Tibial artery (tissue), 4 donors: ENCODE measurements around the gene IRGC.

Source experiments
- DNase-seq, 2 donors: peaks; one replicate each; pipeline ENCODE4 v3.0.0-alpha.2; 2019
- H3K27ac ChIP-seq, 2 donors: fragments of 200-600 bp; sonication (generic) in 1 of 2; 1 replicate in 1 of 2; 2 replicates in 1 of 2; pipeline ENCODE4 v1.5.1; 2018 to 2019; ENCODE audit warnings: mild to moderate bottlenecking in 1 of 2
- H3K27me3 ChIP-seq, 2 donors: fragments of 200-600 bp; sonication (generic) in 1 of 2; one replicate each; pipeline versions ENCODE4 v1.5.1 to v1.6.0; 2016 to 2019
- H3K36me3 ChIP-seq, 3 donors: fragments of 200-600 bp; sonication (generic) in 2 of 3; one replicate each; pipeline ENCODE4 v1.5.1; 2016 to 2019; ENCODE audit warnings: mild to moderate bottlenecking in 2 of 3
- H3K4me1 ChIP-seq, 4 donors: fragments of 200-600 bp; sonication (generic) in 2 of 4; 1 replicate in 3 of 4; 2 replicates in 1 of 4; pipeline ENCODE4 v1.5.1; 2016 to 2019
- H3K4me3 ChIP-seq, 2 donors: fragments of 200-600 bp; sonication (generic) in 1 of 2; 1 replicate in 1 of 2; 2 replicates in 1 of 2; pipeline ENCODE4 v1.5.1; 2018 to 2019; ENCODE audit warnings: mild to moderate bottlenecking in 2 of 2
- H3K9me3 ChIP-seq, 3 donors: fragments of 200-600 bp; sonication (generic) in 1 of 3; one replicate each; pipeline ENCODE4 v1.5.1; 2016 to 2019
- intact Hi-C: fragments of 100-400 bp; cut with DNase I; formaldehyde crosslinking; loops from one replicate; pipeline ENCODE4 v1.15.0; 2023; ENCODE audit warnings: low total_unique reads
- TF ChIP-seq, protein P1 (sequence below), 2 experiments: fragments of 200-600 bp in 1 of 2; fragments of 450-650 bp in 1 of 2; IDR thresholded peaks; one replicate each; pipeline ENCODE4 v1.5.1; 2017 to 2019; ENCODE audit warnings: antibody characterized with exemption in 2 of 2, mild to moderate bottlenecking in 1 of 2, moderate library complexity in 1 of 2

Gene IRGC

DNA sequence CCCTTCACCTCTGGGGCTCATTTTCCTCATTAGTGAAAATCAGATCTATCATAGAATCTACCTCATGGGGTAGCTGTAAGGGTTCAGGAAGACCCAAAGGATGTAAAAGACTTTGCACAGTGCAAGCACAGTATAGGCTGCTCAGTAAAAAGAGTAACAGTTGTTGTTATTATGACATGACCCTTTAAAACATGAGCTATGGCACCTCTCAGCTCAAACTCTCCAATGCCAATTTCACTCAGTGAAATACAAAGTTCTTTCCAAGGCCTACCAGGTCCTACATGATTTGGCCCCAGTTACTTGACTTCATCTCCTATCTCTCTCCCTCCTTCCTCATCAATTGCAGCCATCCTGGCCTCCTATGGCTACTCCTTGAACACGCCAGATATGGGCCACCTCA is 34.0 kb downstream of the IRGC start:
- H3K4me1 ChIP-seq: peaks cover 0 to 26% (median 16%) of the 10 kb centered on the region in 4 donors
- H3K27me3 ChIP-seq: no peaks in the 10 kb centered on the region
- H3K27ac ChIP-seq: no peak overlapping the region
- TF ChIP-seq, protein P1, sequence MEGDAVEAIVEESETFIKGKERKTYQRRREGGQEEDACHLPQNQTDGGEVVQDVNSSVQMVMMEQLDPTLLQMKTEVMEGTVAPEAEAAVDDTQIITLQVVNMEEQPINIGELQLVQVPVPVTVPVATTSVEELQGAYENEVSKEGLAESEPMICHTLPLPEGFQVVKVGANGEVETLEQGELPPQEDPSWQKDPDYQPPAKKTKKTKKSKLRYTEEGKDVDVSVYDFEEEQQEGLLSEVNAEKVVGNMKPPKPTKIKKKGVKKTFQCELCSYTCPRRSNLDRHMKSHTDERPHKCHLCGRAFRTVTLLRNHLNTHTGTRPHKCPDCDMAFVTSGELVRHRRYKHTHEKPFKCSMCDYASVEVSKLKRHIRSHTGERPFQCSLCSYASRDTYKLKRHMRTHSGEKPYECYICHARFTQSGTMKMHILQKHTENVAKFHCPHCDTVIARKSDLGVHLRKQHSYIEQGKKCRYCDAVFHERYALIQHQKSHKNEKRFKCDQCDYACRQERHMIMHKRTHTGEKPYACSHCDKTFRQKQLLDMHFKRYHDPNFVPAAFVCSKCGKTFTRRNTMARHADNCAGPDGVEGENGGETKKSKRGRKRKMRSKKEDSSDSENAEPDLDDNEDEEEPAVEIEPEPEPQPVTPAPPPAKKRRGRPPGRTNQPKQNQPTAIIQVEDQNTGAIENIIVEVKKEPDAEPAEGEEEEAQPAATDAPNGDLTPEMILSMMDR (IDR thresholded peaks at IDR 0.05): no peak
- no peak for DNase-seq
- H3K4me3 ChIP-seq: no peak overlapping the region
- peaks cover 24 to 66% (median 52%) of the 10 kb centered on the region in 3 donors for H3K36me3 ChIP-seq
- intact Hi-C loops: no loop called here
- H3K9me3 ChIP-seq: no peaks in the 10 kb centered on the region

DNA sequence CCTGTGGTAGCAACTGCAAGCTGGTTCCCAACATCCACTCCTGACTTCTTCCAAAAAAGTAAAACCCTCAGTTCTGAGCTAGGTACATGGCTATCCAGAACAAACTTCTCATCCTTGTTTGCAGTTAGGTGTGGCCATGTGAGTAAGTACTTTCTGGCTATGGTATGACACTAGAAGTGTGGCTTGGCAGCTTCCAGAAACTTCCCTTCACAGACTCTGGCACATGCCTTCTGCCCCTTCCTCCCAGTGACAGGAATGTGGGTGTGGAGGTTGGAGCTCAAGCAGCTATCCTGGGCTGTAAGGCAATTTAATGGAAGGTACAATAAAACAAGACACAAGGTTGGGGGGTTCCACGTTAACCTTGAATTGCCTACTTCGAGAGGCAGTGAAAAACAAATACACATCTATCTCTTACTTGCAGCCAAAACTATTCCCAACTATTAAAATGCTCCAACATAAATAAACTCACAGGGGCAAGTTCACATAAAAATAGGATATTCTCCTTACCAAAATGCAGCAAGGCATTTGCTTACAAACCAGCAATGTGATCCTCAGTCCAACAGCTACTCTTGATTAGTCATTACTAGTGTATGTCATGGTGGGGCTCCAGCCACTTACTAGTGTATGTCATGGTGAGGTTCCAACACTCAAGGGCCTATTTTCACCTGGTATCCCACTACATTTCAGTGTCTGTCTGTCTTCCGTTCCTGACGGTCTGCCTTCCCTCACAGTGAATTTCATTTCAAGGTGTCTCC is 35.8 kb downstream of the IRGC start:
- no peak overlapping the region for H3K4me3 ChIP-seq
- TF ChIP-seq, protein P1 (IDR thresholded peaks at IDR 0.05): no peak
- intact Hi-C loops: no loop called here
- H3K4me1 ChIP-seq: peaks cover 0 to 32% (median 16%) of the 10 kb centered on the region in 4 donors
- H3K27me3 ChIP-seq: no peaks in the 10 kb centered on the region
- H3K27ac ChIP-seq: no peak overlapping the region
- peaks cover 12 to 53% (median 40%) of the 10 kb centered on the region in 3 donors for H3K36me3 ChIP-seq
- H3K9me3 ChIP-seq: no peaks in the 10 kb centered on the region
- no peak for DNase-seq

DNA sequence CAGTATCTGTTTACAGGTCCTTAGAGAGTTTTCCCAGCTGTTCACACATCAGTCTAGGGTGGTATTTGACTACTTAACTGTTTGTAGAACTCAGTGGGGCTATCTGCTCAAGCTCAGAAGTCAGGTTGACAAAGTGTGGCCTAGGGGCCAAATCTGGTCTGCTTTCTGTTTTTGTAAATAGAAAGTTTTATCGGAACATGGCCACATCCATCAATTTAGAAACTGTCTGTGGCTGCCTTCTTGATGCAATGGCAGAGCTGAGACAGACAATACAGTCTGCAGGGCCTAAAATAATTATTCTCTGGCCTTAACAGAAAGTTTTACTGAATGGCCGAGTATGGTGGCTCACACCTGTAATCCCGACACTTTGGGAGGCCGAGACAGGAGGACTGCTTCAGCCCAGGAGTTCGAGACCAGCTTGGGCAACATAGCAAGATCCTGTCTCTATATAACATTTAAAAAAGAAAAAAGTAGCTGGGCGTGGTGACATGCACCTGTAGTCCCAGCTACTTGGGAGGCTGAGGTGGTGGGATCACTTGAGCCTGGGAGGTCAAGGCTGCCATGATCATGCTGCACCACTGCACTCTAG is 36.5 kb downstream of the IRGC start:
- TF ChIP-seq, protein P1 (IDR thresholded peaks at IDR 0.05): no peak
- intact Hi-C loops: no loop called here
- H3K27me3 ChIP-seq: no peaks in the 10 kb centered on the region
- peaks cover 5 to 46% (median 32%) of the 10 kb centered on the region in 3 donors for H3K36me3 ChIP-seq
- no peaks in the 10 kb centered on the region for H3K9me3 ChIP-seq
- no peak for DNase-seq
- H3K4me3 ChIP-seq: no peak overlapping the region
- peaks cover 0 to 32% (median 16%) of the 10 kb centered on the region in 4 donors for H3K4me1 ChIP-seq
- H3K27ac ChIP-seq: peak overlapping the region; percentile 85 to 91

DNA sequence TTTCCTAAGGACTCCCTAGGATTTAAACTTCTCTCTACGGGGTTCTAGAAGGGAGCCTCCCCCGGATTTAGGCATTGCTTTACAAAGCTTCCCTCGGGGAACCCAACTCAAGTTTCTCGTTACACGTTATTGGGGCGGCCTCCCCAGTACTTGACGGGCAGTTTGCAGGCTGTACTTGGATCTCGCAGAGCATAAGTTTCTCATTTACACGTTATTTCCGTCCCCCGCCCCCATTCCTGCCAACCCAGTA is 38.3 kb downstream of the IRGC start:
- intact Hi-C loops: no loop called here
- Histone ChIP-seq H3K9me3 (no peaks in the 10 kb centered on the region), H3K36me3 (peaks cover 0 to 28% (median 18%) of the 10 kb centered on the region in 3 donors), H3K4me3 (peak overlapping the region; percentile 57 to 59), H3K27me3 (no peaks in the 10 kb centered on the region), H3K27ac (peak overlapping the region; percentile 85 to 91), H3K4me1 (peaks cover 0 to 32% (median 16%) of the 10 kb centered on the region in 4 donors)
- TF ChIP-seq, protein P1 (IDR thresholded peaks at IDR 0.05): no peak
- no peak for DNase-seq

DNA sequence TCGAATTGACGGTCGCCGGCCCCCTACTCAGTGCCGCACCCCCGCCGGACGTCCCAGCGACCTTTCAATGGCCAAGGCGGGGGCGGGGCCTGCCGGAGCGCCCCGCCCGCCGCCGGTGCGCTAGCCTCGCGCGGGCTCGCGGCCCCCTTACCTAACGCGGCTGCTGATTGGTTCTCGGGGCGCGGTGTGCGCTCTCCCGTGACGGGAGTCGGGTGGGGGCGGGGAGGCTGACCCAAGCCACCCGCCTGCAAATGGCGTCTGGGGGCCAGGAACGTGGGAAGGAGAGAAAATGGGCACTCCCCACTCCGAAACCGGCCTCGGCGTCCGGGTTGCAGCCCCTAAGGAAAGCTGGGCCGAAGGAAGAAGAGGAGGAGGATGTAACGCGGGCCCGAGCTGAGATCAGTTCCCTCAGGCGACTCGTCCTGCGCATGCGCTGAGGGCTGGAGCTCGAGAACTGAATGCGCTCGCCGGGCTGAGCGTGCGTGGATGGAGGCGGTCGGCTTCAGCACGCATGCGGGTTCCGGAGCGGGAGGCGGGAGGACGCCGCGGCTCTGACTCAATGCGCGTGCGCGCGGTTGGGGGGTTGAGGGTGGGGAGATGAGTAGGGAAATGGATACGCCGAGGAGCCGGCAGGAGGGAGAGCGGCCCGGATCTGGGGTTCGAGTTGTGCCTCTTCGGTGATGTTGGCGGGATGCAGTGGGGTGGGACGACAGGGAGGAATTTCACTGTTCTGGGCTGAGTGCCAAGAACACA is 38.8 kb downstream of the IRGC start, which contains the start of gene SMG9:
Gene SMG9, minus strand, starts transcription at position 460 of the 753 bp plus-strand sequence. CDS start 4,221 bp downstream, outside the sequence.
- peak; percentile 97 to 99 for DNase-seq
- Histone ChIP-seq H3K36me3 (peaks cover 0 to 23% (median 15%) of the 10 kb centered on the region in 3 donors), H3K9me3 (no peaks in the 10 kb centered on the region), H3K4me3 (peak within 1 kb of the TSS; percentile 57 to 59), H3K4me1 (peaks cover 0 to 32% (median 16%) of the 10 kb centered on the region in 4 donors), H3K27ac (peak within 1 kb of the TSS; percentile 85 to 91), H3K27me3 (no peaks in the 10 kb centered on the region)
- TF ChIP-seq, protein P1 (IDR thresholded peaks at IDR 0.05): no peak
- intact Hi-C loops: no loop called here
